GM10248 (cell line): ENCODE measurements around the gene FGF10.

ENCODE experiments used
- CTCF ChIA-PET: fragments of 300-600 bp; sonication (Branson Sonifier 250); formaldehyde crosslinking; extraction: SDS; loops from one replicate; lab custom pipeline; 2021; ENCODE audit warnings: antibody characterized with exemption; lab: Yijun Ruan, JAX
- POLR2A ChIA-PET: fragments of 350-650 bp; sonication (Branson Sonifier 250); formaldehyde crosslinking; extraction: SDS; loops from one replicate; lab custom pipeline; 2020; ENCODE audit warnings: antibody characterized with exemption; lab: Yijun Ruan, JAX
- DNase-seq: peaks from one replicate; pipeline ENCODE4 v3.0.0; 2012; ENCODE audit errors: extremely low spot score
- TF ChIP-seq, protein P1 (sequence below): IDR thresholded peaks from 2 replicates; pipeline ENCODE4 v1.5.1; 2012; ENCODE audit warnings: mild to moderate bottlenecking, low read depth; ENCODE audit errors: extremely low read depth, missing control alignments, control extremely low read depth

Gene FGF10

GRCh38 chr5:44292736-44293135 lies 96.5 kb downstream of the FGF10 start:
- TF ChIP-seq, protein P1, sequence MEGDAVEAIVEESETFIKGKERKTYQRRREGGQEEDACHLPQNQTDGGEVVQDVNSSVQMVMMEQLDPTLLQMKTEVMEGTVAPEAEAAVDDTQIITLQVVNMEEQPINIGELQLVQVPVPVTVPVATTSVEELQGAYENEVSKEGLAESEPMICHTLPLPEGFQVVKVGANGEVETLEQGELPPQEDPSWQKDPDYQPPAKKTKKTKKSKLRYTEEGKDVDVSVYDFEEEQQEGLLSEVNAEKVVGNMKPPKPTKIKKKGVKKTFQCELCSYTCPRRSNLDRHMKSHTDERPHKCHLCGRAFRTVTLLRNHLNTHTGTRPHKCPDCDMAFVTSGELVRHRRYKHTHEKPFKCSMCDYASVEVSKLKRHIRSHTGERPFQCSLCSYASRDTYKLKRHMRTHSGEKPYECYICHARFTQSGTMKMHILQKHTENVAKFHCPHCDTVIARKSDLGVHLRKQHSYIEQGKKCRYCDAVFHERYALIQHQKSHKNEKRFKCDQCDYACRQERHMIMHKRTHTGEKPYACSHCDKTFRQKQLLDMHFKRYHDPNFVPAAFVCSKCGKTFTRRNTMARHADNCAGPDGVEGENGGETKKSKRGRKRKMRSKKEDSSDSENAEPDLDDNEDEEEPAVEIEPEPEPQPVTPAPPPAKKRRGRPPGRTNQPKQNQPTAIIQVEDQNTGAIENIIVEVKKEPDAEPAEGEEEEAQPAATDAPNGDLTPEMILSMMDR: no peak
- CTCF ChIA-PET: no interaction called here
- POLR2A ChIA-PET: no interaction called here
- DNase-seq: no peak

- ChIA-PET CTCF (interaction anchor here (0.8 to 1.6 kb wide), 3 partner anchors 9 to 31 kb away, joined by 3 to 6 read pairs (median 3); no protein-coding TSS in a partner anchor), POLR2A (no interaction called here)
- TF ChIP-seq, protein P1: no peak
- DNase-seq: no peak
Measured at GRCh38 chr5:44278469-44278868, 110.8 kb downstream of the FGF10 start.

GRCh38 chr5:44275908-44276307 lies 113.3 kb downstream of the FGF10 start:
- TF ChIP-seq, protein P1: no peak
- ChIA-PET POLR2A (no interaction called here), CTCF (no interaction called here)
- no peak for DNase-seq

GRCh38 chr5:44275329-44275728 lies 113.9 kb downstream of the FGF10 start:
- ChIA-PET POLR2A (no interaction called here), CTCF (no interaction called here)
- TF ChIP-seq, protein P1: no peak
- DNase-seq: no peak

DNA sequence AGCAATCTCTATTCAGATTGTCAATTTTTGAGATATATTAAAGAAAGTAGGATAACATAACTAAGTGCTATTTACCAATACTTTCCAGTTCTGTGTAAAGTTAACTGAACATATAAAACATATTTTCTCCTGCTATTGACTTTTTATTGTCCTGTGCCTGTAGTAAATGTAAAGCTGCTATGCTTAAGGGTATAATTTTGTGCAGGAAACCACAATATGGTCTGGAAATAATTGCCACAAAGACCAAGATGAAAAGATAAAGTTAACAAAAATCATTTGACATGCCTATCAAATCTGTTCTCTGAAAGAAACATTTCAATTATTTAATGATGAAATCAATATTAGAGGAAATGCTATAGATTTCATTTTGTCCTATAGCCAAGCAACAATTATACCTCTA lies 121.3 kb downstream of the FGF10 start:
- ChIA-PET POLR2A (no interaction called here), CTCF (no interaction called here)
- no peak for DNase-seq
- TF ChIP-seq, protein P1: no peak

GRCh38 chr5:44266882-44267576 lies 122.2 kb downstream of the FGF10 start:
- TF ChIP-seq, protein P1: no peak
- ChIA-PET POLR2A (no interaction called here), CTCF (interaction anchor here (1.3 kb wide), 1 partner anchor 19 kb away, joined by 4 read pairs; no protein-coding TSS in a partner anchor)
- no peak for DNase-seq
